ENCODE data around the gene LRRFIP1. TPM values are rescaled to one million over a fixed set of nuclear protein-coding genes. Genes with fewer than 3 reads are reported as not detected.
A peak's percentile ranks its signal among the peaks of the same experiment; 100 is the strongest.

Gene LRRFIP1
- total and polyA plus RNA-seq, 2 of the 13 experiments (the other 11 are each of a cell fraction or from before 2014, with no cell fraction given) = 15.9 to 40.5 TPM

GRCh38 chr2:237714690-237715458 lies 87.5 kb downstream of the LRRFIP1 start (continued):
- TF ChIP-seq ZNF746 (CRISPR knock-in tag; IDR thresholded peaks at IDR 0.05) = 0 out of 2 replicates have a peak, but pooled peaks have one; percentile 51
- TF ChIP-seq BRCA1 (CRISPR knock-in tag; IDR thresholded peaks at IDR 0.05) = no peak
- TF ChIP-seq ZFP36L2 (CRISPR knock-in tag; IDR thresholded peaks at IDR 0.05) = no peak
- no peak for TF ChIP-seq ZNF607 (CRISPR knock-in tag; IDR thresholded peaks at IDR 0.05; ENCODE audit: borderline replicate concordance)
- TF ChIP-seq PLSCR1 (CRISPR knock-in tag; IDR thresholded peaks at IDR 0.05; ENCODE audit: borderline replicate concordance) = no peak
- TF ChIP-seq SALL1 (CRISPR knock-in tag; IDR thresholded peaks at IDR 0.05) = no peak
- no peak for TF ChIP-seq AGO1 (IDR thresholded peaks at IDR 0.05; ENCODE audit: low read depth, low read length, poor library complexity, severe bottlenecking)
- 0 out of 2 replicates have a peak, but pooled peaks have one; percentile 15 for TF ChIP-seq ZNF512 (CRISPR knock-in tag; IDR thresholded peaks at IDR 0.05)
- no peak for TF ChIP-seq ZNF616 (CRISPR knock-in tag; IDR thresholded peaks at IDR 0.05; ENCODE audit: low read depth)
- TF ChIP-seq REPIN1 (CRISPR knock-in tag; IDR thresholded peaks at IDR 0.05; ENCODE audit: borderline replicate concordance, low read depth) = no peak
- no peak for TF ChIP-seq JARID2 (CRISPR knock-in tag; IDR thresholded peaks at IDR 0.05; ENCODE audit: insufficient replicate concordance)
- TF ChIP-seq CENPBD1 (CRISPR knock-in tag; IDR thresholded peaks at IDR 0.05; ENCODE audit: borderline replicate concordance, low read depth) = no peak
- TF ChIP-seq KDM5B (CRISPR knock-in tag; IDR thresholded peaks at IDR 0.05; ENCODE audit: borderline replicate concordance) = peak; percentile 39; the same call in 1 of the 2 replicates
- TF ChIP-seq NRL (CRISPR knock-in tag; IDR thresholded peaks at IDR 0.05; ENCODE audit: borderline replicate concordance) = peak; percentile 49; the same call in 1 of the 2 replicates
- no peak for TF ChIP-seq RXRB (CRISPR knock-in tag; IDR thresholded peaks at IDR 0.05; ENCODE audit: borderline replicate concordance)
- no peak for TF ChIP-seq BRD4 (CRISPR knock-in tag; IDR thresholded peaks at IDR 0.05)
- no peak for TF ChIP-seq HBP1 (CRISPR knock-in tag; IDR thresholded peaks at IDR 0.05; ENCODE audit: low read depth)
- TF ChIP-seq PCBP1 (IDR thresholded peaks at IDR 0.05; ENCODE audit: borderline replicate concordance, low read depth, low read length) = no peak
- TF ChIP-seq ZNF772 (CRISPR knock-in tag; IDR thresholded peaks at IDR 0.05) = no peak
- no peak for TF ChIP-seq HDAC6 (IDR thresholded peaks at IDR 0.05; ENCODE audit: low read depth, low read length)
- TF ChIP-seq MXD4 (CRISPR knock-in tag; IDR thresholded peaks at IDR 0.05) = no peak
- TF ChIP-seq ASH2L (IDR thresholded peaks at IDR 0.05; ENCODE audit: insufficient read length, low read depth, low read length) = no peak
- TF ChIP-seq ZNF264 (CRISPR knock-in tag; IDR thresholded peaks at IDR 0.05) = no peak
- TF ChIP-seq MAFK (conservative IDR thresholded peaks at IDR 0.05 in 1 of 2, IDR thresholded peaks at IDR 0.05 in 1 of 2; ENCODE audit: low read length in 2 of 2) = no peak
- TF ChIP-seq ZNF598 (CRISPR knock-in tag; IDR thresholded peaks at IDR 0.05; ENCODE audit: borderline replicate concordance) = no peak

Measured in HepG2 (cell line).